CD4-positive, alpha-beta T cell treated with Interleukin-21 for 1 hour (primary cell): Measurements from ENCODE around the gene NR1H3.
"Not testable (repeated sequence)": the region's sequence is repeated elsewhere in the genome, so short reads cannot be mapped to it uniquely, and the experiment has no call there.

Source experiments
- DNase-seq: peaks from one replicate; pipeline ENCODE4 v3.0.0-alpha.2; 2020

The NR1H3 gene

DNA sequence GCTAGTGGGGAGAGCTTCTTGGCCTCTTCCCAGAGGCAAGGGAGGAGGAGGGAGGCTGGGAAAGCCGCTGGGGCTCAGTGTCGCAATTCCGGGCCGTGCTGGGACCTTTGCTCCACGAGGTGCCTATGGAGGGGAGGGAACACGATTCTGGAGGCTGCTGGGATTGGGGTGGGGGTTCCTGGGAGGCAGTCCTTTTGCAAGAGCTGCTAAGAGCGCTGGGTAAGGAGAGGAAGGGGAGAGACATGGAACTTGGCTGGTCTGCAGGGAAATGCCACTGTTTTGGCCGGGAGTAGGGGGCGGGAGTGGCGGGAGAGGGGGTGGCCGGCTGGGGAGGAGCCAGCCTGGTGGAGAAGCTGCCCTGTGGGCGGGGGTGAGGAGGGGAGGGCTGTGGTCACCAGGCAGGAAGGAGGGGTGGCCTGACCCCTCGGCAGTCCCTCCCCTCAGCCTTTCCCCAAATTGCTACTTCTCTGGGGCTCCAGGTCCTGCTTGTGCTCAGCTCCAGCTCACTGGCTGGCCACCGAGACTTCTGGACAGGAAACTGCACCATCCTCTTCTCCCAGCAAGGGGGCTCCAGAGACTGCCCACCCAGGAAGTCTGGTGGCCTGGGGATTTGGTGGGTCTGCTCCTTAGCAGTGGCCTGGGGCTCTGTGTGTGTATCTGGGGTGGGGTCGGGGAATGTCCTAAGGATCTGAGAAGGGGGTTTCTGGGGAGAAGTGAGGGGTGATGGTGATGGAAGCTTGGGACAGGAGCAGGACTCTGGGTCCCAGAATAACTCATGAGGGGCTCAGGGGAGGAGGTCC is at the start of gene NR1H3:
Gene NR1H3, plus strand, starts transcription at position 480 of the 800 bp plus-strand sequence. CDS start 1,221 bp downstream, outside the sequence.
- DNase-seq: no peak

DNA sequence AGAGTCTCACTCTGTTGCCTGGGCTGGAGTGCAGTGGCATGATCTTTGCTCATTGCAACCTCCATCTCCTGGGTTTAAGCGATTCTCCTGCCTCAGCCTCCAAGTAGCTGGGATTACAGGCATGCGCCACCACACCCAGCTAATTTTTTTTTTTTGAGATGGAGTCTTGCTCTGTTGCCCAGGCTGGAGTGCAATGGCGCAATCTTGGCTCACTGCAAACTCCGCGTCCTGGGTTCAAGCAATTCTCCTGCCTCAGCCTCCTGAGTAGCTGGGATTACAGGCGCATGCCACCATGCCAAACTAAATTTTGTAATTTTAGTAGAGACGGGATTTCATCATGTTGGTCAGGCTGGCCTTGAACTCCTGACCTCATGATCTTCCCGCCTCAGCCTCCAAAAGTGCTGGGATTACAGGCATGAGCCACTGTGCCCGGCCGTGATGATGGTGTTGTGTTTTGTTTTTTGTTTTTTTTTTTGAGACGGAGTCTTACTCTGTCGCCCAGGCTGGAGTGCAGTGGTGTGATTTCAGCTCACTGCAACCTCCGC is 49.7 kb upstream of the NR1H3 start:
- not testable (repeated sequence) for DNase-seq

DNA sequence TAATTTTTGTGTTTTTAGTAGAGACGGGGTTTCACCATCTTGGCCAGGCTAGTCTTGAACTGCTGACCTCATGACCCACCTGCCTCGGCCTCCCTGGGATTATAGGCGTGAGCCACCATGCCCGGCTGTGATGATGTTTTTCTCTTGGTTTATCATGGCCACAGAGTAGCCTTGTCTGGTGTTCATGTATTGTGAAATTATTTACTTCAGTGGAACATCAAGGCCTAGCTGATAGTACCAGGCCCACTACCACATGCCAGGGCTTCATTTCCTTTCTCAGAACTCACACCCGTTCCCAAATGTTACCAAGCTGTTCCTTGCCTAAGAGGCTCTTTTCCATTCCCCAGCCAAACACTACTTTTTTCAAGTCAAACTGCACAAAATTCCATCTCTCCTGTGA is 49.2 kb upstream of the NR1H3 start:
- DNase-seq: no peak

DNA sequence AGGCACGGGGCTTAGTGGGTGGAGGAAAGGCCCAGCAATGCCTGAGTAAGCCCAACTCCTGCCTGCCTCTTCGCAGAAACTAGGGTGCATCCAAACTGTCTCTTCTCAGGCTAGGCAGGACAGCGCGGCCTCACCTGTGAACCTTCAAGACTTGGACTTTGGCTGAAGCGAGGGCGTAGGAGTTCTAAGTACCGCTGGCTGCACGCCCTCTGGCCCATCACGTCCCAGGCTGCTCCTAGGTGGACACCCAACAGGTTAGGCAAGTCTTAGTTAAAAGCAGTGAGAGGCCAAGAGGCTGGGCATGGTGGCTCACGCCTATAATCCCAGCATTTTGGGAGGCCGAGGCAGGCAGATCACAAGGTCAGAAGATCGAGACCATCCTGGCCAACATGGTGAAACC is 44.9 kb upstream of the NR1H3 start:
- DNase-seq: no peak

DNA sequence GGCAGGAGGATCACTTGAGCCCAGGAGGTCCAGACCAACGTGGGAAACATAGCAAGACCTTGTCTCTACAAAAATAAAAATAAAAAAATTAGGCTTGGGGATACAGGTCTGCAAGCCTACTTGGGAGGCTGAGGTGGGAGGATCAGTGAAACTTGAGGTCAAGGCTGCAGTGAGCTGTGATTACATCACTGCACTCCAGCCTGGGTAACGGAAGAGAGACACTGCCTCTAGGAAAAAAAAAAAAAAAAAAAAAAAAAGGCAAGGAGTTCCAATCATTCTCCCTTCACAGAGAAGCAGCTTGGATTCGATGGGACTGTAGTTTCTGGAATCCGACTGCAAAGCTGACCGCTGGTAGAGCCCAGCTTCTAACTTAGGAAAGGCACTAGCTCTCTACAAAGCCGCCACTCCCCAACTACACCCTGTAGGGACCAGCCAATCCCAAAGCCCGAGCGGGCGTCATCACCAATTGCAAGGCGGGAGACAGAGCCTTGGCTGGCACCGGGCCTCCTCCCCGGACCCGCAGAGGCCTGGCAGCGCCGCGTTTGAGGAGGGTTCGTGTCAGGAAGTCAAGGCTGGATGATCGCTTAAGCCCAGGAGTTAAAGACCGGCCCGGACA is 43.7 kb upstream of the NR1H3 start:
- DNase-seq: peak; percentile 88

DNA sequence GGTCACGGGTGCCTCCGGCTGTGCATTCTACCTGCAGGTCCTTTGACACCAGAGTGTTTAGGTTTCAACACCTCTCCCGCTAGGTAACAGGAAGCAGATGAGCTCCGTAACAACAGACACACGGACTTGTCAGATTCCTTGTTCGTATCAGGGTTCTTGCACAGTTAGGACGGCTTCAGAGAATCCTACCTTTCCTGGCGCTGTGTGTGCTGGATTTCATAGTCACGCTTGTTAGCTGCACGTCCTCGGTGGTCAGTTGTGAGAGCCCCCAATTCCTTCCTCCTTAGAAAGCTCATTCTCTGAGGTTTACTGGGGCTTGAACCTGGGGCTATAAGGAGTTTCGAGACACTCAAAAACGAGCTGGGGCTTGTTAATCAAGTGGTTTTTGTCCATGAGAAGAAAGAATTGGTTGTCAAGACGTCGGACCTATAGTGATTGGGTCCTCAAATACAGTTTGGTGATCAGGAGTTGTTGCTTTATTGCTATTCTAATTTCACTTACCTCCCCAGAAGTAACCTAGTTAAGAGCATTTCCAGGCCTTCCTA is 42.4 kb upstream of the NR1H3 start:
- no peak for DNase-seq

DNA sequence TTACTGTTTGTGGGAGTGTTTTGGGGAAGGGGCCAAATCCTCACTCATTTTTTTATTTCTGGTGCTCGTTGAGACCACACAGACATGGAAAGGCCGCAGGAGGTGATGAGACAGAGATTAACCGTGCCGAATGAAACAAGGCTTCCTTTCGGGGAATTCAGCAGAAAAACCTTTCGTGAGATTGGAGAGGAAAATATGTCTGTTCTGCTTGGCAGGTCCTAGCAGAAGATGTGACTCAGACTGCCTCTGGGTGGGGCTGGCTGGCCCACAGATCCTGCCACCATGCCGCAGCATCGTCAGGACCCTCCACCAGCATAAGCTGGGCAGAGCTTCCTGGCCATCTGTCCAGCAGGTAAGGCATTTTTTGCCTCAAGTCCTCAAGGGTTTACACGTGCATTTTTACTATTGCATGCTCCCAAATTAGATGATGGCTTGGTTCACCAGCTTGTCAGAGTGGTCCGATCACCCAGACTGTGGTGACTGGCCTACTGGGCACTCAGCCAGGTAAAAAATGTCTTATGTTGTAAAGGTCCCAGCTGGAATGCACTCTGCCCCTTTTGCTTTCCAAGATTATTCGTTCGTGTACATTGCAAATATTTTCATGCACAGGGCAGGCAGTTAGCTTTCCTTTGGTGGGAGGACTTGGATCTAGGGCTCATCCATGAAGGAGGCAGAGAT is 41.5 kb upstream of the NR1H3 start:
- DNase-seq: peak; percentile 47

DNA sequence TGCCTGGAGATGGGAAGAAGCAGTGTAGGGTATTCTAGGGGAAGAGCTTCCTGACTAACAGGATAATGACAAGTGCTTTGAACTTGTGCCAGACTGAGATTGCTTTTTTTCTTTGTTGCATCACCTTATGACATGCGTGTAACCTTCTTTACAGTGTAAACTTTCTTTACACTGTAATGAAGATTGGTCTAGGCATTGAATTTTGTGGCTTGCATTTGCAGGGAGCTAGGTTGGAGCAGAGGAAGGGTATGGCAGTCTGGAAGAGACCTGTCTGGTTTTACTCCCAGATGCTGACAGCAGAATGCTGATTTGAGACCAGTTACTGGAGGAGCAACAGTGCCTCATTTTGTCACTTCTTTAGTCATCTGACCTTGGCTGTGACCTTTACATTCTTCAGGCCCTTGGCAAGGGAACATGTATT is 37.4 kb upstream of the NR1H3 start:
- DNase-seq: no peak

DNA sequence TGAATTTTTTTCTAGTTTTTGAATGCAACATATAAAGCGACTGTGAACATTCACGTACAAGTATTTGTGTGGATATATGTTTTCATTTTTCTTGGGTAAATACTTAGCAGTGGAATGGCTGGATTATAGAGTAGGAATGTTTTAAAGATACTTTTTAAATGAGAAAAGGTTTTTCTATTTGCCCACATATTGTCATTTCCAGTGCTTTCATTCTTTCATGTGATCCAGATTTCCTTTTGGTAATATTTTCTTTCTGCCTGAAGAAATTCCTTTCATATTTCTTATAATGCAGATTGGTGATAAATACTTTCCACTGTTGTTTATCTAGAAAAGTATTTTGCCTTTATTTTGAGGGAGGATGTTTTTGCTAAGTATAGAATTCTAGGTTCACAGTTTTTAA is 35.1 kb upstream of the NR1H3 start:
- no peak for DNase-seq

DNA sequence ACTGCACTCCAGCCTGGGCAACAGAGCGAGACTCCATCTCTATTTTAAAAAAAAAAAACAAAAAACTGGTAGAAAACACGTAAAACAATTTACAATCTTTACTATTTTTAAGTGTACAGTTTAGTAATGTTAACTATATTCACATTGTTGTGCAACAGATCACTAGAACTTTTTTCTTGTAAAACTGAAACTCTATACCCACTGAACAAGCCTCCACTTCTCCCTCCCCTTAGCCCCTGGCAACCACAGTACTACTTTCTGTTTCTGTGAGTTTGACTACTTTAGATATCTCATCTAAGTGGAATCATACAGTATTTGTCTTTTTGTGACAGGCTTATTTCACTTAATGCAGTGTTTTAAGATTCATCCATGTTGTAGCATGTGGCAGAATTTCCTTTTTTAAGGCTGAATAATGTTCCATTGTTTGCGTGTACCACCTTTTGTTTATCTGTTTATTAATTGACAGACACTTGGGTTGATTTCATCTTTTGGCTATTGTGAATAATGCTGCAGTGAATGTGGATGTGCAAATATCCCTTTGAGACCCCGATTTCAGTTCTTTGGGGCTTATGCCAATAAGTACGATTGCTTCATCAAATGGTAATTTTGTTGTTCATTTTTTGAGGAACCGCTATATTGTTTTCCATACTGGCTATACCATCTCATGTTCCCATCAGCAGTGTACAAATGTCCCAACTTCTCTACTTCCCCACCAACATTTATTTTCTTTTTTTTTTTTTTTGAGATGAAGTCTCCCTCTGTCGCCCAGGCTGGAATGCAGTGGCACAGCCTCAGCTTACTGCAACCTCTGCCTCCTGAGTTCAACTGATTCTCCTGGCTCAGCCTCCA is 32.0 kb upstream of the NR1H3 start:
- DNase-seq: peak; percentile 12

DNA sequence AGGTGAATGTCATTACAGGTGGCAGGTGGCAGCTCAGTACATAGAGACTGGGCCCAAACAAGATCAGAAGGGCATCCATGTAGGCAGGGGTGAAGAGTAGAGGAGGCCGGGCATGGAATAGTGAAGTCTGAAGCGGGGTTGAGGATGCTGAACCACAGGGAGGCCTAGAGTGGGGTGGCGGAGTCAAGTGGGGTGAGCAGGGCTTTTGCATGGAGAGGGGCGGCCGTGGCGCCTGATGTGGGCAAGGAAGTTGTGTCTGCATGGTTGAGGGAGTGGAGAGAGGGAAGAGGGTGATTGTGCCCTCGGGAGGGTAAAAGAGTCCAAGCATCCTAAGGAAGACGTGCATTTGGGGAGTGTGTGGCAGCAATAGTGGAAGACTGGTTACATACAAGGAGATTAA is 28.6 kb upstream of the NR1H3 start:
- no peak for DNase-seq

DNA sequence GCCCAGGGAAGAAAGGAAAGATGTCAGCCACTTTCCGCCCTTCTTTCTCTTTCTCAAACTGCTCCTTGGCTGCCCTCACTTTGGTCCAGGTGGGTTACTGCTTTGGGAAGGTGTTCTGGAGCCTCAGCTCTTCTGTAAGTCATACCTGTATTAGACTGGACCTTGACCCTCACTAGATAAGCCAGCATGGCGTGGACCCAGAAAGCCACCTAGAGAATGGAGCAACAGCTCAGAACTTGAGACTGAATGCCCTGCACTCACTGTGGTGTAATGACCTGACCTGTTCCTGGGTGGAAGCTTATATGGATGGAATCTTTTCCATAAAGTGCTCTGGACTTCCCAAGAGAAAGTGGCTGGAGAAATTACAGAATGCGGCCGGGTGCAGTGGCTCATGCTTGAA is 24.7 kb upstream of the NR1H3 start:
- no peak for DNase-seq

DNA sequence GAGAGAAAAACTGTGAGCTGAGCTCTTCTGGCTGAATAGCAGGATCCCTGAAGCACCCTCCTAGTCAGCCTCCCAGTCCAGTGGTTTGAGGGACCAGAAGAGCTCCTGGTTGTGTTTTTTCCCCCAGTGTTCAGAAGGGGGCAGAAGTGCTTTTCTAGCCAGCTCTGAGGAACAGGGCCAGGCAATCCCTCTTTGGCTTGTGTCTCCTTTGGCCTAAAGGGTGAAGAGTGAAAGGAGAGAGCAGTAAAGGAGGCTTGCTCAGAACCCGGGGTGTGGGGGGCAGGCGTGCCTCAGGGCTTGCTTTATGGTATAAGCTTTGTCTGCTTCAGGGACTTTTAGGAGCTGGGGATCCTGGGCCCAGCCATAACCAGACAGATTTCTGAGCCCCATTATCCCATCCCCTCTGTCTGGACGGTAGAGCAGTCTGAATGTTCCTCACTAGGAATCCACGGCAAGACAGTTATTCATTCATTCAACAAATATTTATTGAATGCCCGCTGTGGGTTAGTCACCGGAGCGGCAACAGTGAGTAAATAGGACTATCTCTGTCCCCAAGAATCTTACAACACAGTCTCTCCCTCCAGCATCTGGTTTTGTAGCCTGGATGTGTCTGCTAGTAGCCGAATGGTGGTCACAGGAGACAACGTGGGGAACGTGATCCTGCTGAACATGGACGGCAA is 23.7 kb upstream of the NR1H3 start:
- peak; percentile 45 for DNase-seq

DNA sequence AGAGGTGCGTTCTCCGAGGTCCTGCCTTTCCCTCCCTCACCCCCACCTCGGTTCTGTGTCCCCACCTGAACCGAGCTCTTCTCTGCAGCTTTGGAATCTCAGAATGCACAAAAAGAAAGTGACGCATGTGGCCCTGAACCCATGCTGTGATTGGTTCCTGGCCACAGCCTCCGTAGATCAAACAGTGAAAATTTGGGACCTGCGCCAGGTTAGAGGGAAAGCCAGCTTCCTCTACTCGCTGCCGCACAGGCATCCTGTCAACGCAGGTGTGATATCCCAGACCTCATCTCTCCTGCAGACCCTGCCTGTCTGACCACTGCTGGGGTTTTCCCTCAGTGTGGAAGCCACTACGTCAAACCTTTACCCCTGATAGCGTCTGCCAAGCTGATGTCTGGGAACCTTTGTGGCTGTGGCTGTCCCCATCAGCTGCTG is 23.1 kb upstream of the NR1H3 start:
- DNase-seq: peak; percentile 81

DNA sequence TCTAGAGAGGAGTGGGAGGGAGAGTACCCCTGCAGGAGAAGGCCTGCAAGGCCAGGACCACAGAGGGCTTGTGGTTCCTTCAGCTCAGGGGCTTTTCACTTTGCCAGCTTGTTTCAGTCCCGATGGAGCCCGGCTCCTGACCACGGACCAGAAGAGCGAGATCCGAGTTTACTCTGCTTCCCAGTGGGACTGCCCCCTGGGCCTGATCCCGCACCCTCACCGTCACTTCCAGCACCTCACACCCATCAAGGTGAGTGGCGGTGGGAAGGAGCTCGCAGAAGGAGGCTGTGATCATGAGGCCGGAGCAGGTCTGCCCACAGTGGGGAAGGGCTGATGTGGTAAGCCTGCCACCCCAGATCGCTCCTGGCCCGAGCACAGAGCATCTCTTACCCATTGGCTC is 22.6 kb upstream of the NR1H3 start:
- no peak for DNase-seq

DNA sequence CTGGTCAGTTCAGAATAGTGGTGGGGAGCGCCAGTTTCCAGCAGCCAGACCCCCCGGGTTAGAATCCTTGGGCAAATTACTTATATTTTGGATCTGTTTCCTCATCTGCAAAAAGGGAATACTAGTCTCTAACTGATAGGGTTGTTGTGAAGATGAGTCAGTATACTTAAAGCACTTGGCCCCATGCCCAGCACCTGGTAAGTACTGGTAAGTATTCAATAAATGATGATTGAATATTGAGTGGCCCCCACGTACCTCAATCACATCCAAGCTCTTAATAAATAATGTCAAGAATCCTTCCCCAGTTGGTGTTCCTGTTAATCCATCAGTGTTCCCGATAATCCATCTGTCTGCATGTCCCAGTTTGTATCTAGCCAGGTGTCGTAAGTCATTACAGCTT is 21.3 kb upstream of the NR1H3 start:
- DNase-seq: no peak

DNA sequence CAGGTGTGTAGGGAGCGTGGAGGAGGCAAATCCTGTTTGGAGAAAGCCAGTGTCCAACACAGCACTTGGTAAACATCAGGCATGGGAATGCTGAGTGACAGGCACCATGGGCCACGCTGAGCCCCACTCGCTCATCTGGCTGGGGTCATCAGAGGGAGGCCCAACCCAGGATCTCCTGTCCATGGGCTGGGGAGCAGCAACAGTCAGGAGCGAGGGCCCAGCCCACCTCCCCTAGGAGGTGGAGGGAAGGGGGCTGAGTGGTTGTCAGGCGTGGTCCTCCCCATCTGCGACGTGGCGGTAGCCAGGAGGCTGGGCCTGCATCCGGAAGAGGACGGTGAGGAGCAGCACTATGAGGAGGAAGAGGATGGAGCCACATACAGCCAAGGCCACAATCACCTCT is 17.9 kb upstream of the NR1H3 start:
- DNase-seq: no peak

DNA sequence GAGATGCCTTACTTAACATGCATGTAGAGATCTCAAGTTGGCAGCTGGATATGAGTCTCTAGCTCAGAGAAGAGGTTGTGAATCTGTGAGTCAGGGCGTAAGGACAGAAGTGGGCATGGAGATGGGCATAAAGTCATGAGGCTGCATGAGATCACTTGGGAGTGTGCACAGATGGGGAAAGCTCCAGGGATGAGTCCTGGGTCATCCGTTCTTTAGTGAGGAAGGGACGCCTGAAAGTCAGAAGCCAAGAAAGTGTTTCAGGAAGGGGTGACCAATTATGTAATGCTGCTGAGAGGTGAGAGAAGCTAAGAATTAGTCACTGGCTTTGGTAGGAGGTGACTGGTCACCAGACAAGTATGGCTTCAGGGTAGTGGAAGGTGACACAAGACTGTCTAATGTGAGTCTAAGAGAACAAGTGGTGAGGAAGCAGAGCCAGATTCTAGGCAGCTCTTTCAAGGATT is 15.9 kb upstream of the NR1H3 start:
- no peak for DNase-seq

DNA sequence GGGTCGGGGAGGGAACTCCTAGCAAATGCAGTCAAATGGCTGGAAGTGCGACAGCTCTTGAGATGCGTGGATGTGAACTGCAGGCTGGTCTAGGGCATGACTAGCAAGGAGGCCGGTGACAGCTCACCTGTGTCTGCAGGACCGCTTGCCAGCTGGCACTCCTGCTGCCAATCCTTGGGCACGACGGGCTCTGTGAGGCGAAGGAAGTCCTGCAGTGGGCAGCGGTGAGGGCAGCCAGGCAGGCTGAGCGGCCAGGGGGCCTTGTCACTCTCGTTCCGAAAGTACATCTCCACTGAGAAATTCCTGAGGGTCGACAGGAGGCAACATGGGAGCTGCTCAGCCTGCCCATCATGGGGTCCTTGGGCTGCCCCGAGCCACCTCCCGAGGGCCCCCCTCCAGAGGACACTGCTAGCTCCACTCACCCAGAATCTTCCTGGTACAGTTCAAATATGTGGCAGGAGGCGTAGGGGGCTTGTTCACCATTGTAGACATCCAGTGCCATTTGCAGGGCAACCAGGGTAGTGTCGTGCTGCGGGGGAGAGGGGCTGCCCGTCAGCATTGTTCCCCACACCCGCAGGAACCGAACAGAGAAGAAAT is 15.1 kb upstream of the NR1H3 start:
- no peak for DNase-seq

DNA sequence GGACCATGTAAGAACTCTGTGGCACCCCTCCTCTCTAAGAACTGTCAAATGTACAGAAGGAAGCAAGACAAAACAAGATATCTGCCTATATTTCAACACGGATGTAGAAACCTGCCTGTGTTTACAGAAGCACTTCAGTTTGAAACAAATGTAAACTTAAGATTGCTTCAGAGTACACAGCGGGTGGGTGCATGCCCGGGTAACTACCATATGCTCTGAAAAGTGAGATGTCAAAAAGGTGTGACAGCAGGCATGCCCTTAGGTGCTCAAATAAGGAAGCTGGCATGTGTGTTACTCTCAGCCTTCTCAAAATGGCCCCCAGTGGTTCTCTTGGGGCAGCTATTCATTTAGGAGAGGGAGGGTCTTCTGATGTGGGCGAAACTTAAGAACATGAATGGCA is 14.3 kb upstream of the NR1H3 start:
- DNase-seq: no peak
